ENCODE results near the gene MOCS1. TPM values are rescaled to one million over a fixed set of nuclear protein-coding genes. Genes with fewer than 3 reads are reported as not detected.

Gene MOCS1
- total and polyA plus RNA-seq, 2 donors from 2014 or later = 25.9 to 41.3 TPM

DNA sequence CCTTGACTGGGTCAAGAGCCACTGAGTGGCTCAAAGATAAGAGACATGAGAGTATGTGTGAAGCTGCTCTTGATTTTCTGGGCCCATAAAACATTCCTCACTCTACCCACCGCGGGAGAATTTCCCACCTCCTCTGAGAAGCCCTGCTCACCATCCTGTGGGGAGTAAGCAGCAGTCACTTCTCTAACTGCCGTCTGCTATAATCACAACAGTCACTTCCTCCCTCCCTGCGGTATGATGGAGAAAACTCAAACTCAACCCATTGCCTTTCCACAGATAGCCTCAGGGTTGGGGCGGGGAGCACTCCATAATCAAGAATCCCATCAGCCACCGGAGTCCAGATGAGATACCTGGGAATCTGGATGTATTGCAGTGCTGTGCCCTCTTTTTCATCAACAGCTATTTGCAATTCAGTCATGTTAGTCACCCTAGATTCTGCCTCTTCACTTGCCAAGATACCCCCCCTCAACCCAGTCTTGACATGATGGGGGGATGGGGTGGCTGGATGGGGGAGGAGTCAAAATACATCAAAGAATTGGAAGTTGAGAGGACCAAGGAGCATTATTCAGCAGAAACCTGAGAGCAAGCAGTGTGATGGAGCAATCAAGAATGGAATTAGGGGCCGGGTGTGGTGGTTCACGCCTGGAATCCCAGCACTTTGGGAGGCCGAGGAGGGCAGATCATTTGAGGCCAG, 5.1 kb downstream of the MOCS1 start:
- TF ChIP-seq, protein P1, sequence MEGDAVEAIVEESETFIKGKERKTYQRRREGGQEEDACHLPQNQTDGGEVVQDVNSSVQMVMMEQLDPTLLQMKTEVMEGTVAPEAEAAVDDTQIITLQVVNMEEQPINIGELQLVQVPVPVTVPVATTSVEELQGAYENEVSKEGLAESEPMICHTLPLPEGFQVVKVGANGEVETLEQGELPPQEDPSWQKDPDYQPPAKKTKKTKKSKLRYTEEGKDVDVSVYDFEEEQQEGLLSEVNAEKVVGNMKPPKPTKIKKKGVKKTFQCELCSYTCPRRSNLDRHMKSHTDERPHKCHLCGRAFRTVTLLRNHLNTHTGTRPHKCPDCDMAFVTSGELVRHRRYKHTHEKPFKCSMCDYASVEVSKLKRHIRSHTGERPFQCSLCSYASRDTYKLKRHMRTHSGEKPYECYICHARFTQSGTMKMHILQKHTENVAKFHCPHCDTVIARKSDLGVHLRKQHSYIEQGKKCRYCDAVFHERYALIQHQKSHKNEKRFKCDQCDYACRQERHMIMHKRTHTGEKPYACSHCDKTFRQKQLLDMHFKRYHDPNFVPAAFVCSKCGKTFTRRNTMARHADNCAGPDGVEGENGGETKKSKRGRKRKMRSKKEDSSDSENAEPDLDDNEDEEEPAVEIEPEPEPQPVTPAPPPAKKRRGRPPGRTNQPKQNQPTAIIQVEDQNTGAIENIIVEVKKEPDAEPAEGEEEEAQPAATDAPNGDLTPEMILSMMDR (IDR thresholded peaks at IDR 0.05; ENCODE audit: borderline replicate concordance, extremely low read depth, insufficient read depth) = no peak
- no peak for DNase-seq
- Histone ChIP-seq H3K27ac (ENCODE audit: low read depth in 2 of 2, low read length in 2 of 2) (peak overlapping the region in 1 of 2 donors; percentile 13), H3K9ac (ENCODE audit: low read length in 3 of 3) (no peak overlapping the region), H3K27me3 (ENCODE audit: control insufficient read depth, insufficient read depth, low read length) (no peaks in the 10 kb centered on the region), H3K4me3 (ENCODE audit: low read length in 3 of 3) (no peak overlapping the region), H3K4me1 (ENCODE audit: control insufficient read depth in 2 of 3, insufficient read depth in 2 of 3, low read depth in 1 of 3, low read length in 3 of 3) (peaks cover 0 to 54% (median 37%) of the 10 kb centered on the region in 3 donors), H3K9me3 (ENCODE audit: control insufficient read depth in 2 of 3, insufficient read depth in 1 of 3, low read length in 3 of 3) (no peaks in the 10 kb centered on the region), H3K36me3 (ENCODE audit: control insufficient read depth in 2 of 3, insufficient read depth in 3 of 3, low read length in 3 of 3) (peaks cover 0 to 21% (median 5%) of the 10 kb centered on the region in 3 donors)
- intact Hi-C loops (cut with DNase I) = no loop called here
- FAIRE-seq = no peak

DNA sequence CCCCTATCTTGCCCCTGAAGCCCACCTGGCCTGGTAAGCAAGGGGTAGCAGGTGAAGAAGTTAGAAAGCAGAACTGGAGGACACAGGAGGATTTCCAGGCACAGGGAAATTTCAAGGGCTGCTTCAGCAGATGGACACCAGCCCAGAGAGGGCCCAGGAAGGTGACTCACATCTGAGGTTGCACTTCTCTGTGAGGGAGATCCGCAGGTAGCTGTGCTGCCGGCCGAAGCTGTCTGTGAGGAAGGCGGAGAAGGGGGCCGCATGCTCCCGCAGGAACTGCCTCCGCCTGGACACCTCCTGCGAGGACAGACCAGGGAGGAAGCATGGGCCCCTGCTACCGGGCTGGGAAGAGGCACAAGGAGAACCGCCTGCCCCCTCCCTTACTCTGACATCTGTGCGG, 7.1 kb downstream of the MOCS1 start:
- intact Hi-C loops (cut with DNase I) = no loop called here
- Histone ChIP-seq H3K9me3 (ENCODE audit: control insufficient read depth in 2 of 3, insufficient read depth in 1 of 3, low read length in 3 of 3) (no peaks in the 10 kb centered on the region), H3K27ac (ENCODE audit: low read depth in 2 of 2, low read length in 2 of 2) (no peak overlapping the region), H3K4me1 (ENCODE audit: control insufficient read depth in 2 of 3, insufficient read depth in 2 of 3, low read depth in 1 of 3, low read length in 3 of 3) (peaks cover 0 to 63% (median 48%) of the 10 kb centered on the region in 3 donors), H3K4me3 (ENCODE audit: low read length in 3 of 3) (no peak overlapping the region), H3K9ac (ENCODE audit: low read length in 3 of 3) (no peak overlapping the region), H3K36me3 (ENCODE audit: control insufficient read depth in 2 of 3, insufficient read depth in 3 of 3, low read length in 3 of 3) (peaks cover 0 to 29% (median 5%) of the 10 kb centered on the region in 3 donors), H3K27me3 (ENCODE audit: control insufficient read depth, insufficient read depth, low read length) (no peaks in the 10 kb centered on the region)
- TF ChIP-seq, protein P1 (IDR thresholded peaks at IDR 0.05; ENCODE audit: borderline replicate concordance, extremely low read depth, insufficient read depth) = no peak
- no peak for DNase-seq
- no peak for FAIRE-seq

DNA sequence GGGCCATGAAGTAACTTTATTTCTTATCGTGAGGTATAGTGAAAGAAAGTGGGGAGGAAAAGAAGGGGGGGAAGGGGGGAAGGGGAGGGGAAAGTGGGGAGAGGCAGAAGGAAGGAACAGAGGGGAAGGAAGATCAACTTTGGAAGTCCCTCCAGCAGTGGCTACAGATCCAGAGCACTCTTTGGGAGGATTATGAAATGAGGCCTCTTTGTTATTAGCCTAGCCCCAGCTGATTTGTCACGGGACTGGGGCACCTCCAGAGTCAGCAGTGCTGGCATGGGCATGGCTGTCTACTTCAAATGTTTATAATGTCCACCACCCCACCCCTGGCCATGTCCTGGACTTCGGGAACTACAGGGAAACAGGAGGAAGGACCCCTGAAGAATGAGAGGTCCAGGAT, 7.6 kb downstream of the MOCS1 start:
- DNase-seq (no peak), FAIRE-seq (no peak)
- H3K9ac ChIP-seq (ENCODE audit: low read length in 3 of 3) = no peak overlapping the region
- H3K4me3 ChIP-seq (ENCODE audit: low read length in 3 of 3) = no peak overlapping the region
- TF ChIP-seq, protein P1 (IDR thresholded peaks at IDR 0.05; ENCODE audit: borderline replicate concordance, extremely low read depth, insufficient read depth) = no peak
- H3K27ac ChIP-seq (ENCODE audit: low read depth in 2 of 2, low read length in 2 of 2) = no peak overlapping the region
- peaks cover 0 to 34% (median 5%) of the 10 kb centered on the region in 3 donors for H3K36me3 ChIP-seq (ENCODE audit: control insufficient read depth in 2 of 3, insufficient read depth in 3 of 3, low read length in 3 of 3)
- no peaks in the 10 kb centered on the region for H3K9me3 ChIP-seq (ENCODE audit: control insufficient read depth in 2 of 3, insufficient read depth in 1 of 3, low read length in 3 of 3)
- intact Hi-C loops (cut with DNase I) = no loop called here
- H3K4me1 ChIP-seq (ENCODE audit: control insufficient read depth in 2 of 3, insufficient read depth in 2 of 3, low read depth in 1 of 3, low read length in 3 of 3) = peaks cover 0 to 66% (median 43%) of the 10 kb centered on the region in 3 donors
- H3K27me3 ChIP-seq (ENCODE audit: control insufficient read depth, insufficient read depth, low read length) = no peaks in the 10 kb centered on the region
